NCI-H187 treated with DMSO at 0.1 percent for 48 hours (cell line): ENCODE data around the gene OBP2A.
"Not testable (repeated sequence)": the region's sequence is repeated elsewhere in the genome, so short reads cannot be mapped to it uniquely, and the experiment has no call there.

Experiments
- DNase-seq: peaks from one replicate; lab custom pipeline; 2025; lab: John Stamatoyannopoulos, UW

Gene OBP2A

GRCh38 chr9:135526730-135527571 lies 19.0 kb upstream of the OBP2A start:
- DNase-seq: no peak

DNA sequence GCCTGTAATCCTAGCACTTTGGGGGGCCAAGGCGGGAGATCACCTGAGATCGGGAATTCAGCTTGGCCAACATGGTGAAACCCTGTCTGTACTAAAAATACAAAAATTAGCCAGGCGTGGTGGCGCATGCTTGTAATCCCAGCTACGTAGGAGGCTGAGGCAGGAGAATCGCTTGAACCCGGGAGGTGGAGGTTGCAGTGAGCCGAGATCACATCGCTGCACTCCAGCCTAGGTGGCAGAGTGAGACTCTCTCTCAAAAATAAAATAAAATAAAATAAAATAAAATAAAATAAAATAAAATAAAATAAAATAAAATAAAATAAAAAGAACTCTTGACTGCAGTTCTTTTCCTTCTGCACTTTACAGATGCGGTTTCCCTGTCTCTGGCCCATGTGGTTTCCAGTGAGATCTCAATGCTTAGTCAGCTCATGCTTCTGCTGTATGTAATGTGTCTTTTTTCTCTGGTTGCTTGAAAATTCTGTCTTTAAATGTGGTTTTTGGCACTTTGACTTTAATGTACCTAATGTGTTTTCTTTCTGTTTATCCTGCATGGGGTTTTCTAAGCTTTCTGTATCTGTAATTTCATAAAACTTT lies 17.0 kb upstream of the OBP2A start:
- DNase-seq: not testable (repeated sequence)

DNA sequence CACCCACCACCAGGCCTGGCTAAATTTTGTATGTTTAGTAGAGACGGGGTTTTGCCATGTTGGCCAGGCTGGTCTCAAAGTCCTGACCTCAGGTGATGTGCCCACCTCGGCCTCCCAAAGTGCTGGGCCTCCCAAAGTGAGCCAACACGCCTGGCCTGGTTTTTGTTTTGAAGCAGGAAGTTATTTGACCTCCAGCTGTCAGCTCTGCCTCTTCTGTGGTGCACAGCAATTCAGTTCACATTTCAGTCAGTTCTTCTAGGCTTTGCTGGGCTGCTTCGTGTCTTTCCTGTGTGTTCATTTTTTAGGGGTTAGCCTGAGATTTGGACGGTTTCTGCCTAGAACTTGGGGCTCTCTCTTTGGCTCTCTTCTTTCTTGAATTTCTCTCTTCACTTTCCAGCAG lies 15.8 kb upstream of the OBP2A start:
- no peak for DNase-seq

DNA sequence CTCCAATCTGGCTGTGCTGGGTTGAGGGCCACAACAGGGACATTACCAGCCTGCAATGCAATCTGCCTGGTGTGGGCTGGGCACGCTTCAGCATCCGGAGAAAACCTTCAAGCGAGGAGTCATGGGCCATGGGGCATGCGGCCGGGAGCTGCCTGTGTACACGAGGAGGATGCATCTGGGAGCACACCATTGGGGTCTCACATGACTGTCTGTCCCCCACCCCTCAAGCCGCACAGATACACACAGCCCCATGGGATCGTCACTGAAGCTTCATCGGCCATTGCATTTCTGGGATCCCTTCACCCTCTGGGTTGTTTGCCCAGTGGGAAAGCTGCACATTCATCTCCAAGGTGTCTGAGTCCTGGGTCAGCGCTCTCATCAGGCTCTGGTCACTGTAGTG lies 14.8 kb upstream of the OBP2A start:
- DNase-seq: no peak

GRCh38 chr9:135533113-135533512 lies 12.8 kb upstream of the OBP2A start:
- DNase-seq: no peak

DNA sequence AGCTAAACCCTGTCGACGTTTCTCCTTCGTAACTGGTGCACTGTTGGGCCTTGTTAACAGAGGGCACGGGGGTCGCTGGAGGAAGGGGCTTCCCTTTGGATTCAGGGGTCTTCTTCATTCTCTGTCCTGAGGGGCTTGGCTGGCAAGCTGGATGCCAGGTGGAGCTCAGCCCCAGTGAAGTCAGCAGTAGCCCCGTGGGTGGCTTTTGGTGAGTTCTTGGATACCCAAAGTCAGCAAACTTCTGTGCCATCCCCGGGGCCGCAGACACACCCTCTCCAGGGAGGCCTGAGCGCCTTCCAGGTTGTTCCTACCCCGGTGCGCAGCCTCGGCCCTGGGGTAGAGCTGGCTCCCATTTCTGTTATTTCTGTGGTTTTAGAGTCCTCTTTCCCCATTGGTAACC lies 12.3 kb upstream of the OBP2A start:
- no peak for DNase-seq

DNA sequence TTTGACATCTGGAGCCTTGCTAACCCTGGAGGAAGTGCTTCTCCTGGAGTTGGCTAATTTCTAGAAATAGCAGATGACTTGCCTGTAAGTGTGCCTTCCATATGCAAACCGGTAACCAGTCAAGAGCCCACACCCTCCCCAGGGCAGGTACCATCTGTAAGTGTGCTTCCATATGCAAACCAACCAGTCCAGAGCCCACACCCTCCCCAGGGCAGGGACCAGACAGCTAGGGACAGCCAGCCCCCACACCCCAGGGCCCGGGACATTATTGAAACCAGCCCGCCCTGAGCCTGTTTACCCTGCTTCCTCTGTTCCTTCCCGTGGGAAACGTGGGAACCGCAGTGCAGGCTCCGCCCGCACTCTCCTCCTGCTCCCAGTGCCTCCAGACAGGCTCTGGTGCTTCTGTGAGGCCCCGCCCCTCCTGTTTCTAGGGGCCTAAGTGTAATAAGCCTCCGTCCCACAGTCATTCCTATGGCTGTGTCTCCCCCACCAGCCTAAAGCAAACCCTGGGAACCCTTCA lies 11.7 kb upstream of the OBP2A start:
- not testable (repeated sequence) for DNase-seq

GRCh38 chr9:135534826-135535225 lies 11.1 kb upstream of the OBP2A start:
- DNase-seq: not testable (repeated sequence)

DNA sequence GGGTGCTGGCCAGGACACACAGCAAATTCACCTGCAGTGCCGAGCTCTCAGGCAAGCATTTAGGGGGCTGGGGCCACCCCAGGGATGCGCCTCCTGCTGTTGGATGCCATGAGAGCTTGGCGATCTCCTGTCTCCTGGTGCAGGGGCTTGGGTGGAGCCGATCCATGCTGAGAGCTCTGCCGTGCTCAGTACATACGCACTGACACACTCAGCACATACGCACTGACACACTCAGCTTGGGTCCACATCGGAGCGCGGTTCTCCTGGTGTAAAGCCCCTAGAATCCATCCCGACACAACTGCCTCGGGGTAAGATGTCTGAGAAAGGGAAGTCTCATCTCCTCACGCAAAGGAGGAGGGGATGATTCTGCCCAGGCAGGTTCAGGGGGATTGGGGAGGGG lies 10.3 kb upstream of the OBP2A start:
- not testable (repeated sequence) for DNase-seq

DNA sequence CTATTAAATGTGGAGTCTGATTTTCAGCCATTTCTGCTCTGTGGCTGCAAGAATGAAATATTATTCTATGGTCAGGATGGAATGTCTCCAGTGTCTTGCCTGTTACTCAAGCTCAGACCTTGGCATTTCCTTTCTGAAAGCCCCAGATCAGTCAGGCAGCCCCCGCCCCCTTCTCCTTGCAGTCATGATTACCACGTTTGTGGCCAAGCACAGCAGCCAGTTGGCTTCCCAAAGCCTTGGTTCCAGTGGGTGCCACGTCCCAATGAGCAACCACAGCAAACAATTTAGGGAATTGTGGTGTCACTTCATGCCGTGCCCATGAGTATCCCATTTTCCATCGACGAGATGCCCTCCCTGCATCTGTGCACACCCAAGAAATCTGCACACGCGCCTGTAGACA lies 9.7 kb upstream of the OBP2A start:
- DNase-seq: no peak

DNA sequence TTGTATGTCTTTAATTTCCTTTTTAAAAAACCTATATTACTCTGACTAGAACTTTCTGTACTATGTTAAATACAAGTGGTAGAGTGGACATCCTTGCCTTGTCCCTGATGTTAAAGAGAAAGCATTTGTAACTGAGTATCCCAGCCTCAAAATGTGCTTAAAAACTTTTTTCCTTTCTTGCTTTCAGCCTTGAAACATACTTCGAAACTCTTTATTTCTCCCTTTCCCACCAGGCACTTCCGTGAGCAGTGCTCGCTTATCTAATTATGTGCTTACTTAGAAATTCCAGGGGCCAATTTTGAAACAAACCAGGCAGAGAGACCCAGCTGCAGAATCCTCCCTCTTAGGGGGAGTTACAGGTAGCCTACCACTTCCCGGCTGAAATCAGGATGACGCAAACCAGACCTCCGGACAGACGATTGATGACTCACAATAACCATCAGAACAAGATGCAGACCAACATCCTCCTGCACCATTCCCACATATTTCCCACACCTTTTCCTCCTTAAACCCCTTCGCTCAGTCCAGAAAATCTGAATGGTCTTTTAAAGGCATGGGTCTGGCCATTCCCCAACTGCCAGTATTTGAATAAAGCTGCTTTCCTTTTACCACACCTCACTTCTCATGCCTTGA lies 2.5 kb upstream of the OBP2A start:
- DNase-seq: not testable (repeated sequence)

DNA sequence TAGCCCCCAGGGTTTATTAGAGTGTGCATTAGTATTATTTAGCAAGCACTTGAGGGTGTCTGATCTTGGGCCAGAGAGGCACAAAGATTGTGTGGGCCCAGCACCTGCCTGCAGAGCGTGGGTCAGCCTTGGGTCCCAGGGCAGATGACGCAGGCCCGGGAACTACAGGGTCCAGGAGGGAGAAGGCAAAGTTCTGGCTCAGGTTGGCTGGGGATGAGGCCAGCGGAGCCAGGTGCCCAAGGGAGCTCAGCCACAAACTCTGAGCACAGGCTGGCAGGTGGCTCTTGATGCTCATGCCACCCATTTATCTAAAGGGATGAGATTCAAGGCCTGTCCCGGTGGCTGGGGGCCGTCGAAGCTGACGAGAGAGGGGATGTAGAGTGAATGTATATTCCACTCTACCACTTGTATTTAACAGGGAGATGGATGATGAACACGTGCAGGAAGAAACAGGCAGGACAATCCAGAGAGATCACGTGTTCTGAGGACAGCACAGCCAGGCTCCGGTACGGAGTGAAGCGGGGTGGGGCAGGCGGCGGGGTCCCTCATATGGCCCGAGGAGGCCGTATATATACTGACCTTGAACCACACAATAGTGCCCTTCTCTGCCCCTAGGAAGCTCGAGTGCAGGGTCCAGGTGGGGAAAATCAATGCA lies 818 bp upstream of the OBP2A start:
- DNase-seq: no peak

DNA sequence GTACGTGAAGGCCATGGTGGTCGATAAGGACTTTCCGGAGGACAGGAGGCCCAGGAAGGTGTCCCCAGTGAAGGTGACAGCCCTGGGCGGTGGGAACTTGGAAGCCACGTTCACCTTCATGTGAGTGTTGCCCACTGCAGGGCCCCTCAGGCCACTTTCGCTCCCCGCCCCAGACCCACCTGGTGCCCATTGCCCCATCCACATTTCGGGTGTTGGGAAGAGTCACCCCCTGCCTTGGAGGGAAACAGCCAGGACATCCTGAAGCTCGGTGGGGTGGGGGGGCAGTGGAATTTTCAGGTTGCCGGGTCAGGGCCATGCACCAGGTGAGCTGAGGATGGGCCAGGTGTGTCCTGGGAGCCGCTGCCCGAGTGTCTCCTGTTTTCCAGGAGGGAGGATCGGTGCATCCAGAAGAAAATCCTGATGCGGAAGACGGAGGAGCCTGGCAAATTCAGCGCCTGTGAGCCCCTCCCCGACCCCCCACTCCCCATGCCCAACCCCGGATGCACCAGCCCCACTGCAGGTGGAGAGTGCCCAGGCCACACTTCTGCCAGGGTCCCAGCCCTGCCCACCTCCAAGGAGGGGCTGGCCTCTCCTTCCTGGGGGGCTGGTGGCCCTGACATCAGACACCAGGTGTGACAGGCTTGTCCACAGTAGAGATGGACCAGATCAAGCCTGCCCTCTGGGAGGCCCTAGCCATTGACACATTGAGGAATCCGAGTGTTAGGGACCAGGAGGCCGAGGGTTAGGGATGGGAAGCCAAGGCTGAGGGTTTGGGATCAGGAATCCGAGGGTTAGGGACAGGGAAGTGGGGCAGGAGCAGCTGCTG lies 1.1 kb downstream of the OBP2A start:
- DNase-seq: not testable (repeated sequence)

- DNase-seq: no peak
Observed at GRCh38 chr9:135547756-135548736, 2.1 kb downstream of the OBP2A start.

- not testable (repeated sequence) for DNase-seq
Observed at GRCh38 chr9:135549478-135550343, 3.8 kb downstream of the OBP2A start.

DNA sequence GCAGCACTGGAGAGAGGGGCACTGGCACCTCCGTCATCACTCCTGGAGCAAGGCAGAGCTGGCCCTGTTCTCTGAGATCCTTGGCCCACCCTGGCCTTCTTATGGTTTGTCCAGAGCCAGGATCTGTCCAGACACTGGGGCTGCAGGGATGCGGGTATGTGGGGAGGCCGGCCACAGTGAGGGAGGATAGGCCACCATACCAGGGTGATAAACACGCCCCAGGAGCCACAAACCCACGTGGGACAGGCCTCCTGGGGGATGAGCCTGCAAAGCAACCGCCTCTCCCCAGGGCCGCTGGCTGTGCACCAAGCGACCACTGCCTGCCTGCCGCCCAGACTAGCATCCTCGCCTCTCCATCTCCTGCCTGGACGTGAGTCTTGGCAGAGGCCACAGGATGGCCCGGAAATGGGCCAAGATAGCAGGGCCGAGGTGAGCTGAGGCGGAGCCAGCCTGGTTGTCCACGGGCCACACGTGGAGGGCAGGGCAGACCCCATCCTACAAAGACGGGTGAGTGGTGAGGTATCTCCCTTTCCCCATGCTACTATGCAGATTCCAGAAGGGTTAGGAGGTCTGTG lies 4.5 kb downstream of the OBP2A start:
- DNase-seq: no peak

DNA sequence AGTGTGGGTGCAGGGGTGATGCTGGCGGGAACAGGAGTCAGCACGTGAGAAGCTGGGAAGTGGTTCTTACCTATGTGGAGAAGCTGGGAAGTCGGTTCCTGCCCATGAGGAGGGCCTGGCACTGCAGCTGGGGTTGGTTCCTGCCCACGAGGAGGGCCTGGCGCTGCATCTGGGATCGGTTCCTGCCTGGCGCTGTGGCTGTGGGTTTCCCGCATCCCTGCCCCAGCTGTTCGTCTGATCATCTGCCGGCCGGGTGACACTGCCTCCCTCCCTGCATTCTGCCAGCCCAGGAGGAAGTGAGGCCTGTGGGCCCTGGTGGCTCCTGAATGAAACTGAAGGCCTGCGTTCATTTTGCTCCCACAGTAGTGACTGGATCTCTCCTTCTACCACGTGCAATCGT lies 5.1 kb downstream of the OBP2A start:
- no peak for DNase-seq

GRCh38 chr9:135551456-135551855 lies 5.5 kb downstream of the OBP2A start:
- no peak for DNase-seq
